DOHH2 (cell line): Measurements from ENCODE around the gene C11orf65.
"Not testable (repeated sequence)": the region's sequence is repeated elsewhere in the genome, so short reads cannot be mapped to it uniquely, and the experiment has no call there.

ENCODE experiments used
- H3F3A ChIP-seq: fragments of 200-600 bp; sonication (generic), shearing (Covaris generic); 2 replicates; pipeline ENCODE4 v1.6.0; 2016; ENCODE audit warnings: antibody characterized with exemption, mild to moderate bottlenecking; ENCODE audit not compliant: control insufficient read depth, insufficient read depth
- H3K27ac ChIP-seq: fragments of 200-600 bp; sonication (generic); 2 replicates; pipeline ENCODE4 v1.5.1; 2014; ENCODE audit warnings: low read depth, mild to moderate bottlenecking, low read length, moderate library complexity
- H3K27me3 ChIP-seq: fragments of 200-600 bp; sonication (generic); 2 replicates; pipeline ENCODE4 v1.6.1; 2014; ENCODE audit warnings: mild to moderate bottlenecking, low read length, mixed read lengths; ENCODE audit not compliant: control insufficient read depth
- H3K36me3 ChIP-seq: fragments of 200-600 bp; sonication (generic); 2 replicates; pipeline ENCODE4 v1.6.1; 2014; ENCODE audit warnings: mild to moderate bottlenecking, low read length, moderate library complexity, mixed read lengths; ENCODE audit not compliant: control insufficient read depth
- H3K4me1 ChIP-seq: fragments of 200-600 bp; sonication (generic); 2 replicates; pipeline ENCODE4 v1.6.1; 2014; ENCODE audit warnings: mild to moderate bottlenecking, low read length, mixed read lengths; ENCODE audit not compliant: control insufficient read depth
- H3K4me2 ChIP-seq: fragments of 200-600 bp; sonication (generic); 2 replicates; pipeline ENCODE4 v1.6.0; 2014; ENCODE audit warnings: mild to moderate bottlenecking, low read length, moderate library complexity
- H3K4me3 ChIP-seq: fragments of 200-600 bp; sonication (generic); 2 replicates; pipeline ENCODE4 v1.5.1; 2014; ENCODE audit warnings: mild to moderate bottlenecking, low read length, mixed read lengths
- H3K79me2 ChIP-seq: fragments of 200-600 bp; sonication (generic); 2 replicates; pipeline ENCODE4 v1.6.1; 2014; ENCODE audit warnings: mild to moderate bottlenecking, low read length, mixed read lengths; ENCODE audit not compliant: control insufficient read depth
- H3K9me2 ChIP-seq: fragments of 200-600 bp; sonication (generic); replicated peaks from 2 replicates; pipeline ENCODE4 v1.6.1; 2014; ENCODE audit warnings: mild to moderate bottlenecking, low read length, mixed read lengths; ENCODE audit not compliant: control insufficient read depth
- H3K9me3 ChIP-seq: fragments of 200-600 bp; sonication (generic); 2 replicates; pipeline ENCODE4 v1.6.1; 2014; ENCODE audit warnings: antibody characterized with exemption, low read length, mixed read lengths; ENCODE audit not compliant: control insufficient read depth, insufficient read depth
- H4K20me1 ChIP-seq: fragments of 200-600 bp; sonication (generic); 2 replicates; pipeline ENCODE4 v1.6.0; 2014; ENCODE audit warnings: low read depth, mild to moderate bottlenecking, antibody characterized with exemption, low read length, moderate library complexity; ENCODE audit not compliant: control insufficient read depth, insufficient read depth
- CTCF ChIP-seq: fragments of 200-600 bp; sonication (generic); IDR thresholded peaks from one replicate; pipeline ENCODE4 v1.5.1; 2014; ENCODE audit warnings: antibody characterized with exemption, mild to moderate bottlenecking, low read depth, low read length; ENCODE audit not compliant: poor library complexity, severe bottlenecking
- EZH2phosphoT487 ChIP-seq: fragments of 200-600 bp; sonication (generic); IDR thresholded peaks from 2 replicates; pipeline ENCODE4 v1.6.1; 2017; ENCODE audit warnings: borderline replicate concordance, mild to moderate bottlenecking, antibody characterized with exemption, low read length, moderate library complexity, mixed read lengths

C11orf65 gene

GRCh38 chr11:108402241-108402640 lies 65.1 kb downstream of the C11orf65 start:
- no peaks in the 10 kb centered on the region for H3K9me3 ChIP-seq
- TF ChIP-seq EZH2phosphoT487 (no peak), CTCF (no peak)
- no peaks in the 10 kb centered on the region for H3F3A ChIP-seq
- no peak overlapping the region for H3K4me3 ChIP-seq
- no peak overlapping the region for H3K27ac ChIP-seq
- H3K27me3 ChIP-seq, result no peaks in the 10 kb centered on the region
- H3K36me3 ChIP-seq, result no peaks in the 10 kb centered on the region
- no peaks in the 10 kb centered on the region for H4K20me1 ChIP-seq
- no peaks in the 10 kb centered on the region for H3K4me1 ChIP-seq
- H3K4me2 ChIP-seq, result no peak overlapping the region
- H3K79me2 ChIP-seq, result no peaks in the 10 kb centered on the region
- H3K9me2 ChIP-seq, result no peaks in the 10 kb centered on the region

DNA sequence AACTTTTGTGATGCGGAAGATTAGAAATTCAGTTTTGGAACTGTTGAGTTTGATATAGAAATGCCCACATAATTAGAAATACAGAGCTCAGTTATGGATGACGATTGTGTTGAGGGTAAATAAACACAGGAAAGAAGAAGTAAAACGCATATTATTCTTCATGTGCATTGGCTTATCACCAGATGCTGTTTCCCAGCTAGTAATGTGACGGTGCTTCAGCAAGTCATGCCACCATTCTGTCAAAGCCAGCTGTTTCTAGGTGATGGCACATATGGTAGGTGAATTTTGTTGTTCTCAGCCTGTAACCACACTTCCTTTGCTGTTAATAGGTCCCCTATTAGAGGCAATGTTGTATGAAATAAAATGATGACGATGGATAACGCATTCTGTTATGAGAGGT lies 68.9 kb downstream of the C11orf65 start:
- H4K20me1 ChIP-seq, result no peaks in the 10 kb centered on the region
- H3K4me3 ChIP-seq, result no peak overlapping the region
- H3K9me2 ChIP-seq, result no peaks in the 10 kb centered on the region
- H3F3A ChIP-seq, result no peaks in the 10 kb centered on the region
- no peaks in the 10 kb centered on the region for H3K79me2 ChIP-seq
- H3K9me3 ChIP-seq, result no peaks in the 10 kb centered on the region
- H3K27me3 ChIP-seq, result no peaks in the 10 kb centered on the region
- no peak for TF ChIP-seq CTCF
- no peak for TF ChIP-seq EZH2phosphoT487
- H3K4me2 ChIP-seq, result no peak overlapping the region
- no peak overlapping the region for H3K27ac ChIP-seq
- H3K36me3 ChIP-seq, result no peaks in the 10 kb centered on the region
- no peaks in the 10 kb centered on the region for H3K4me1 ChIP-seq

DNA sequence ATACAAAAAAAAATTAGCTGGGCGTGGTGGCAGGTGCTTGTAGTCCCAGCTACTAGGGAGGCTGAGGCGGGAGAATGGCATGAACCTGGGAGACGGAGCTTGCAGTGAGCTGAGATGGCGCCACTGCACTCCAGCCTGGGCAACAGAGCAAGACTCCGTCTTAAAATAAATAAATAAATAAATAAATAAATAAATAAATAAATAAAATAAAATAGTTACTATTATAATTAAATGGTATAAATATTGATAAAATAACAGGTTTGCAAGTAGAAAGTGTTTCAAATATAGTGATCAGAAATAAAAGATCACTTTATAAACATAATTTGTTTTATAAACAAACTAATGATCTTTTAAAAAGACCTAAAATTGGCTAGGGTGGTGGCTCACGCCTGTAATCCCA lies 70.7 kb downstream of the C11orf65 start:
- not testable (repeated sequence) for H3K4me2 ChIP-seq, H3K9me3 ChIP-seq, H4K20me1 ChIP-seq, H3K27ac ChIP-seq, H3K27me3 ChIP-seq, H3K4me1 ChIP-seq, H3K9me2 ChIP-seq, H3K79me2 ChIP-seq, H3F3A ChIP-seq, H3K4me3 ChIP-seq, H3K36me3 ChIP-seq

GRCh38 chr11:108394744-108395284 lies 72.5 kb downstream of the C11orf65 start:
- H3K4me1 ChIP-seq, result no peaks in the 10 kb centered on the region
- H3K9me3 ChIP-seq, result no peaks in the 10 kb centered on the region

More at GRCh38 chr11:108394744-108395284, 72.5 kb downstream of the C11orf65 start:
- Histone ChIP-seq H3K9me2 (no peaks in the 10 kb centered on the region), H3K4me3 (no peak overlapping the region), H3K36me3 (no peaks in the 10 kb centered on the region), H3K27ac (no peak overlapping the region), H3K27me3 (no peaks in the 10 kb centered on the region), H3F3A (no peaks in the 10 kb centered on the region), H3K79me2 (no peaks in the 10 kb centered on the region), H3K4me2 (no peak overlapping the region), H4K20me1 (no peaks in the 10 kb centered on the region)
- TF ChIP-seq CTCF, result no peak
- TF ChIP-seq EZH2phosphoT487, result no peak
